ENCODE data around the gene RRP36.
A peak's percentile ranks its signal among the peaks of the same experiment; 100 is the strongest.

Gene RRP36

DNA sequence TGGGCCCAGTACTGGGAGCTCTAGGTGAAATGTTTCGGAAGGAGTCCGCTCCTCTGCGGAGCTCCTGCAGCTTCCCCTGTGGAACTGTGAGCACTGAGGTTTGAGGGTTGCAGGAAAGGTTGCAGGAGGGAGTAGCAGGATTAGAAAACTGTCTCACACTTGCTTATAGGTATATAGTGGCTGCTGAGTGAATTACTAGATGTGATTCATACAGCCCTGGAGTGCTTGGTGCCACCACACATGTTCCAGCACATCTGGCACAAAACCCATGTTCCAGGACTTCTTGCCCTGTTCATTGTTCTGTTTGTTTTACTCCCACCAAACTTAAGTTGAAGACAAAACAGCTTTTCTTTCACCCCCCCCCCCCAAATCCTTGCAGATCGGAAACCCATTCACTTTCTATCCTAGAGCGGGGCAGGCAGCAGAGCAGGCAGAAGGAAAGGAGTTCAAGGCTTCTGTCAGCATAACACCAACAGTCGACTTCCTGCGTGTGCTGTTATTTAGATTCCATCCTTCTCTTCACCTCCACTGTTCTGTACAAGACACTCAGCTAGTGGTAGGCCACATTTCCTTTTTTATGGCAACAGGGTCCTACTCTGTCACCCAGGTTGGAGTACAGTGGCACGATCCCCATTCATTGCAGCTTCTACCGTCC lies 41.8 kb upstream of the RRP36 start (continued):
- TF ChIP-seq KLF9 (tag by site-specific recombination; IDR thresholded peaks at IDR 0.05; ENCODE audit: low read depth) (no peak), PRDM1 (tag by site-specific recombination; IDR thresholded peaks at IDR 0.05) (no peak), ZNF677 (tag by site-specific recombination; IDR thresholded peaks at IDR 0.05) (no peak), ZNF140 (tag by site-specific recombination; IDR thresholded peaks at IDR 0.05) (no peak), ZNF148 (tag by site-specific recombination; IDR thresholded peaks at IDR 0.05; ENCODE audit: borderline replicate concordance) (no peak), ZNF121 (tag by site-specific recombination; IDR thresholded peaks at IDR 0.05) (no peak), KLF10 (tag by site-specific recombination; IDR thresholded peaks at IDR 0.05) (no peak), ZNF624 (tag by site-specific recombination; IDR thresholded peaks at IDR 0.05) (no peak), ZNF37A (tag by site-specific recombination; IDR thresholded peaks at IDR 0.05) (no peak), IKZF3 (tag by site-specific recombination; IDR thresholded peaks at IDR 0.05) (no peak), ZNF175 (tag by site-specific recombination; IDR thresholded peaks at IDR 0.05) (no peak), ZNF292 (tag by site-specific recombination; IDR thresholded peaks at IDR 0.05; ENCODE audit: borderline replicate concordance, low read depth) (no peak), SP2 (tag by site-specific recombination; IDR thresholded peaks at IDR 0.05) (no peak), PRDM10 (tag by site-specific recombination; IDR thresholded peaks at IDR 0.05) (no peak), ZNF350 (tag by site-specific recombination; IDR thresholded peaks at IDR 0.05) (no peak), MZF1 (tag by site-specific recombination; IDR thresholded peaks at IDR 0.05; ENCODE audit: borderline replicate concordance) (peak; percentile 0; the same call in 1 of the 2 replicates), ZNF48 (tag by site-specific recombination; IDR thresholded peaks at IDR 0.05) (no peak)
- TF ChIP-seq, protein P1, sequence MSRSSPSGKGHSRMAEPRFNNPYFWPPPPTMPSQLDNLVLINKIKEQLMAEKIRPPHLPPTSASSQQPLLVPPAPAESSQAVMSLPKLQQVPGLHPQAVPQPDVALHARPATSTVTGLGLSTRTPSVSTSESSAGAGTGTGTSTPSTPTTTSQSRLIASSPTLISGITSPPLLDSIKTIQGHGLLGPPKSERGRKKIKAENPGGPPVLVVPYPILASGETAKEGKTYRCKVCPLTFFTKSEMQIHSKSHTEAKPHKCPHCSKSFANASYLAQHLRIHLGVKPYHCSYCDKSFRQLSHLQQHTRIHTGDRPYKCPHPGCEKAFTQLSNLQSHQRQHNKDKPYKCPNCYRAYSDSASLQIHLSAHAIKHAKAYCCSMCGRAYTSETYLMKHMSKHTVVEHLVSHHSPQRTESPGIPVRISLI (tag by site-specific recombination; IDR thresholded peaks at IDR 0.05): no peak
- TF ChIP-seq, protein P2, sequence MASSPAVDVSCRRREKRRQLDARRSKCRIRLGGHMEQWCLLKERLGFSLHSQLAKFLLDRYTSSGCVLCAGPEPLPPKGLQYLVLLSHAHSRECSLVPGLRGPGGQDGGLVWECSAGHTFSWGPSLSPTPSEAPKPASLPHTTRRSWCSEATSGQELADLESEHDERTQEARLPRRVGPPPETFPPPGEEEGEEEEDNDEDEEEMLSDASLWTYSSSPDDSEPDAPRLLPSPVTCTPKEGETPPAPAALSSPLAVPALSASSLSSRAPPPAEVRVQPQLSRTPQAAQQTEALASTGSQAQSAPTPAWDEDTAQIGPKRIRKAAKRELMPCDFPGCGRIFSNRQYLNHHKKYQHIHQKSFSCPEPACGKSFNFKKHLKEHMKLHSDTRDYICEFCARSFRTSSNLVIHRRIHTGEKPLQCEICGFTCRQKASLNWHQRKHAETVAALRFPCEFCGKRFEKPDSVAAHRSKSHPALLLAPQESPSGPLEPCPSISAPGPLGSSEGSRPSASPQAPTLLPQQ (tag by site-specific recombination; IDR thresholded peaks at IDR 0.05): no peak
- TF ChIP-seq, protein P3, sequence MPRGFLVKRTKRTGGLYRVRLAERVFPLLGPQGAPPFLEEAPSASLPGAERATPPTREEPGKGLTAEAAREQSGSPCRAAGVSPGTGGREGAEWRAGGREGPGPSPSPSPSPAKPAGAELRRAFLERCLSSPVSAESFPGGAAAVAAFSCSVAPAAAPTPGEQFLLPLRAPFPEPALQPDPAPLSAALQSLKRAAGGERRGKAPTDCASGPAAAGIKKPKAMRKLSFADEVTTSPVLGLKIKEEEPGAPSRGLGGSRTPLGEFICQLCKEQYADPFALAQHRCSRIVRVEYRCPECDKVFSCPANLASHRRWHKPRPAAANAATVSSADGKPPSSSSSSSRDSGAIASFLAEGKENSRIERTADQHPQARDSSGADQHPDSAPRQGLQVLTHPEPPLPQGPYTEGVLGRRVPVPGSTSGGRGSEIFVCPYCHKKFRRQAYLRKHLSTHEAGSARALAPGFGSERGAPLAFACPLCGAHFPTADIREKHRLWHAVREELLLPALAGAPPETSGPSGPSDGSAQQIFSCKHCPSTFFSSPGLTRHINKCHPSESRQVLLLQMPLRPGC (tag by site-specific recombination; IDR thresholded peaks at IDR 0.05): no peak
- TF ChIP-seq, protein P4, sequence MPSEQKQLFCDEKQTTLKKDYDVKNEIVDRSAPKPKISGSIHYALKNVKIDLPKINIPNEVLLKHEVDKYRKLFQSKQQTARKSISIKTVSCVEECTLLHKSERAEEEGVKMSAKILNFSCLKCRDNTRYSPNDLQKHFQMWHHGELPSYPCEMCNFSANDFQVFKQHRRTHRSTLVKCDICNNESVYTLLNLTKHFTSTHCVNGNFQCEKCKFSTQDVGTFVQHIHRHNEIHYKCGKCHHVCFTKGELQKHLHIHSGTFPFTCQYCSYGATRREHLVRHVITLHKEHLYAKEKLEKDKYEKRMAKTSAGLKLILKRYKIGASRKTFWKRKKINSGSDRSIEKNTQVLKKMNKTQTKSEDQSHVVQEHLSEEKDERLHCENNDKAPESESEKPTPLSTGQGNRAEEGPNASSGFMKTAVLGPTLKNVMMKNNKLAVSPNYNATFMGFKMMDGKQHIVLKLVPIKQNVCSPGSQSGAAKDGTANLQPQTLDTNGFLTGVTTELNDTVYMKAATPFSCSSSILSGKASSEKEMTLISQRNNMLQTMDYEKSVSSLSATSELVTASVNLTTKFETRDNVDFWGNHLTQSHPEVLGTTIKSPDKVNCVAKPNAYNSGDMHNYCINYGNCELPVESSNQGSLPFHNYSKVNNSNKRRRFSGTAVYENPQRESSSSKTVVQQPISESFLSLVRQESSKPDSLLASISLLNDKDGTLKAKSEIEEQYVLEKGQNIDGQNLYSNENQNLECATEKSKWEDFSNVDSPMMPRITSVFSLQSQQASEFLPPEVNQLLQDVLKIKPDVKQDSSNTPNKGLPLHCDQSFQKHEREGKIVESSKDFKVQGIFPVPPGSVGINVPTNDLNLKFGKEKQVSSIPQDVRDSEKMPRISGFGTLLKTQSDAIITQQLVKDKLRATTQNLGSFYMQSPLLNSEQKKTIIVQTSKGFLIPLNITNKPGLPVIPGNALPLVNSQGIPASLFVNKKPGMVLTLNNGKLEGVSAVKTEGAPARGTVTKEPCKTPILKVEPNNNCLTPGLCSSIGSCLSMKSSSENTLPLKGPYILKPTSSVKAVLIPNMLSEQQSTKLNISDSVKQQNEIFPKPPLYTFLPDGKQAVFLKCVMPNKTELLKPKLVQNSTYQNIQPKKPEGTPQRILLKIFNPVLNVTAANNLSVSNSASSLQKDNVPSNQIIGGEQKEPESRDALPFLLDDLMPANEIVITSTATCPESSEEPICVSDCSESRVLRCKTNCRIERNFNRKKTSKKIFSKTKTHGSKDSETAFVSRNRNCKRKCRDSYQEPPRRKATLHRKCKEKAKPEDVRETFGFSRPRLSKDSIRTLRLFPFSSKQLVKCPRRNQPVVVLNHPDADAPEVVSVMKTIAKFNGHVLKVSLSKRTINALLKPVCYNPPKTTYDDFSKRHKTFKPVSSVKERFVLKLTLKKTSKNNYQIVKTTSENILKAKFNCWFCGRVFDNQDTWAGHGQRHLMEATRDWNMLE (tag by site-specific recombination; conservative IDR thresholded peaks at IDR 0.05; ENCODE audit: low read depth): no peak
- TF ChIP-seq, protein P5, sequence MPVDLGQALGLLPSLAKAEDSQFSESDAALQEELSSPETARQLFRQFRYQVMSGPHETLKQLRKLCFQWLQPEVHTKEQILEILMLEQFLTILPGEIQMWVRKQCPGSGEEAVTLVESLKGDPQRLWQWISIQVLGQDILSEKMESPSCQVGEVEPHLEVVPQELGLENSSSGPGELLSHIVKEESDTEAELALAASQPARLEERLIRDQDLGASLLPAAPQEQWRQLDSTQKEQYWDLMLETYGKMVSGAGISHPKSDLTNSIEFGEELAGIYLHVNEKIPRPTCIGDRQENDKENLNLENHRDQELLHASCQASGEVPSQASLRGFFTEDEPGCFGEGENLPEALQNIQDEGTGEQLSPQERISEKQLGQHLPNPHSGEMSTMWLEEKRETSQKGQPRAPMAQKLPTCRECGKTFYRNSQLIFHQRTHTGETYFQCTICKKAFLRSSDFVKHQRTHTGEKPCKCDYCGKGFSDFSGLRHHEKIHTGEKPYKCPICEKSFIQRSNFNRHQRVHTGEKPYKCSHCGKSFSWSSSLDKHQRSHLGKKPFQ (tag by site-specific recombination; IDR thresholded peaks at IDR 0.05): no peak
